ENCODE results near the gene CLMN.

- TF ChIP-seq EZH2 (IDR thresholded peaks at IDR 0.05; ENCODE audit: insufficient read depth, poor library complexity, severe bottlenecking) (no peak), EZH2phosphoT487 (IDR thresholded peaks at IDR 0.05; ENCODE audit: insufficient read depth, low read depth) (no peak)
Observed at GRCh38 chr14:95320955-95321600, 1.4 kb upstream of the CLMN start.

Measured in GM23248 (cell line).